Measurements from ENCODE around the gene TRIM63. TPM values are rescaled to one million over a fixed set of nuclear protein-coding genes. Genes with fewer than 3 reads are reported as not detected.
A peak's percentile ranks its signal among the peaks of the same experiment; 100 is the strongest.
"Not testable (repeated sequence)": the region's sequence is repeated elsewhere in the genome, so short reads cannot be mapped to it uniquely, and the experiment has no call there.

Gene TRIM63
- total RNA-seq, 2 donors from 2014 or later = 101 to 219 TPM

DNA sequence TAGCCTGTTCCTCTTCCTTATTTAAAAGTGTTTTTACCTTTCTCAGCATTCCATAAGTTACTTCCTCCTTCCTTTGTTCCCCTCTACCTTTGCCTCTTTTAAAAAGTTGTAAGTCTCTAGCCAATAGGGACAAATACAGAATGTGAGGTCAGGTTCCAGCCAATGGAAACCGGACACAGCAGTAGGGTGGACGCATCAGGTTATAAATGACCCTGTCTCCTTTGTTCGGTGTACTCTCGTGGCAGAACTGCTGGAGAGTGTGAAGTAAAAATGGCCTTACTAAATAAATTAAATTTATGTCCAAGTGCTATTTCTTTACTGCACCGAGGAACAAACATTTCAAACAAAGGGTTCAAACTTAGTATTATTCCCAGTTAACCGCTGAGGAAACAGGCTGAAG lies 26.1 kb upstream of the TRIM63 start:
- ATAC-seq; intact Hi-C loops (cut with DNase I); DNase-seq: not testable (repeated sequence)

DNA sequence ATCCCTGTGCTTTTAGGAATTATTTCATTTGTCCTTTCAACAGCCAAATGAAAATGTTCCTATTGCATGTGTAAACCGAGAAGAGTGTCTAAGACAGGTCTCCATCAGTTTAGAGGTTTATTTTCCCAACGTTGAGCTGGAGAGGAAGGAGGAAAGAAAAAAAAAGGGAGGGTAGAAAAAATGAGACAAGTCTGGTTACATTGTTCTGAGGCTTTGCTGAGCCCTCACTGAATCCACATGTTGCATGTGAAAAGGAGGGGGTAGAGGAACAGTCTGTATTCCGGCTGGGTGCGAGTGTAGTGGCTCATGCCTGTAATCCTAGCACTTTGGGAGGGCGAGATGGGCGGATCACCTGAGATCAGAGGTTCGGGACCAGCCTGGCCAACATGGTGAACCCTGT lies 25.0 kb upstream of the TRIM63 start:
- intact Hi-C loops (cut with DNase I) = no loop called here

DNA sequence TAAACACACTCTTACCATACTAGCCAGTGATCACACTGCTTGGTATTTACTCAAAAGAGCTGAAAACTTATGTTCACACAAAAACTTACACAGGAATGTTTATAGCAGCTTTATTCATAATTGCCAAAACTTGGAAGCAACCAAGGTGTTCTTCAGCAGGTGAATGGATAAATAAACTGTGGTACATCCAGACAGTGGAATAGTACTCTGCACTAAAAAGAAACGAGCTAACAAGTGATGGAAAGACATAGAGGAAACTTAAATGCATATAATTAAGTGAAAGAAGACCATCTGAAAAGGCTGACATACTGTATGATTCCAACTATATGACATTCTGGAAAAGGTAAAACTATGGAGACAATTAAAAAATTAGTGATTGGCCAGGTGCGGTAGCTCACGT lies 23.5 kb upstream of the TRIM63 start:
- ATAC-seq (no peak), DNase-seq (no peak)
- intact Hi-C loops (cut with DNase I) = no loop called here

More for the DNA sequence above, 25.0 kb upstream of the TRIM63 start:
- no peak for ATAC-seq
- no peak for DNase-seq

DNA sequence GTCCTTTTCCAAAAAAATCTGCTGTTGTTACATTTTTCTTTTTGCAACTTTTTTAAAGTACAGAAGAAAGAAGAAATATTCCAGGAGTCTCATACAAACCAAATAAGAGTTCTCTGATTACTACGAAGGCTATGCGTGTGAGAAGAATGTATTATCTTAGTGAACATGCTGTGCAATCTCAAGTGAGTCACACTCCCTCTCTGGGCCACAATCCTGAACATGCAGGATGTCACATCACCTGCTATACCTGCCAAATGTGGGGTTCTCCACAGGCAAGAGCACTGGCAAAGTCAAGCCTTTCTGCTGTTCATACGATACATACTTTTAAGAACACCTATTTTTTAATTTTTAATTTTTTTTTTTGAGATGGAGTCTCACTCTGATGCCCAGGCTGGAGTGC lies 21.7 kb upstream of the TRIM63 start:
- no peak for ATAC-seq
- intact Hi-C loops (cut with DNase I) = no loop called here
- no peak for DNase-seq

DNA sequence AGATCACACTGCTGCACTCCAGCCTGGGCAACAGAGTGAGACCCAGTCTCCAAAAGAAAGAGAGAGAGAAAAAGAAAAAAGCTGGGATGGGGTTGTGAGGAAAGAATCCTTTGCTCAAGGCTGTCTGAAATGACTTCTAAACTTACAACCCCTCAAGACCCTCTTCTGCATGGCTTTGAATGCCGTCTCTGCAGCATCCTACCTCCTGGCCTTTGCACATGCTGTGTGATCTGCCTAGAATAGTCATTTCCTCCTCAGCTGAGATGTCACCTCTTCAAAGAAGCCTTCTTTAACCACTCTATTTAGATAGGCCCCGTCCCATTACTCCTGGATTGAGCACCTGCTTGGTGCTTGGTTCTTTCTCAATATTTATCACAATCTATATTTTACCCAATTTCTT lies 17.4 kb upstream of the TRIM63 start:
- ATAC-seq (no peak), DNase-seq (no peak)
- intact Hi-C loops (cut with DNase I) = no loop called here

DNA sequence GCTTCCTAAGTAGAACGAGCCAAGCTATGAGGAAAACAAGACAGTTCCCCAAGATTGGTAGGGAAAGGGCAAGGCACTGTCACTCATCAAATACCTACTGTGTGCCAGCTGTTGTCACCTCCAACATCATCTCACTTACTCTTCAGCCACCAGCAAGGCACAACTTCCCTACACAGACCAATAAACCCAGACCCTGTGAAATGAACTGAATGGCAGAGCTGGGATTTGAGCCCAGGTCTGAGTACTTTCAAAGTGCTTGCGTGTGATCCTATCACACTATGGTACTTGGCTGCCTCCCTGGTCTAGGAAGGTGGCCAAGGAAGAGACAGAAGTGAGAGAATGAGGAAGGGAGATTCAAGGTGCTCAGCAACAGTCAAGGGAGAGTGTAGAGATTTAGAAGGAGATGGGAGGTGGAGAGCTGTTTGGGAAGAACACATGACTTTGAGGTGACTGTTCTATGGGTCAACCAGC lies 16.7 kb upstream of the TRIM63 start:
- ATAC-seq = peak; percentile 79 to 90
- DNase-seq = peak; percentile 56
- intact Hi-C loops (cut with DNase I) = no loop called here

DNA sequence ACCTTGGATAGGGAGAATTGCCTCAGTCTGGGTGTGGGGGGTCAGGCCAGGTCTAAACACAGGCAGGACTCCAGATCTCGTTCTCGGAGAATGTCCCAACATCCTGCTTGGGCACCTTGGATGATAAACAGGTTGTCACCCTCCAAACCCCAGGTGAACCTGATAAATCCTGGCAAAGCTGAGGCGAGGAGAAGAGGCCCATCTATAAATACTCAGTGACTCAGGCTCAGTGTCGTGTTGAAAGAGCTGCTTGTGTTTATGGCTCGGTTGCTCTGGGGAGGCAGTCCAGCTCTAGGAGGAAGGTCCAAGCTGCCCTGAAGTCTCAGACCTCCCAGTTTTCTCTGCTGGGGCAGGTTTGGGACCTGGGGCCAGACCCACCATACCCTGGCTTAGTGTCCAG lies 15.8 kb upstream of the TRIM63 start:
- DNase-seq (peak; percentile 36), ATAC-seq (peak; percentile 61 to 83)
- intact Hi-C loops (cut with DNase I) = no loop called here

DNA sequence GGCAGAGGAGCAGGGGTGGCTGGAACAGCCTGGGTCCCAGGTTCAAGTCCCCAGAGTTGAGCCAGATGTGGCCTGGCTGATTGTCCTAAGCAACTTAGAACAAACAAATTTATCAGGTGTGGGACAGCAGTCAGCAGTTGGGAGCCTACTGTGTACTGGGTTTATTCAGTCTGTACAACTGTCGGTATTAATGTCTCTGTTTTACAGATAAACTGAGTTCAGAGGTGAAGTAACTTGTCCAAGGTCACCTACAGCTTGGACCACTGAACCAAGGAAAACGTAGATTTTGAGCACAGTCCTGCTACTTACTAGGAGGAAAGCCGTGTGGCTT lies 14.6 kb upstream of the TRIM63 start:
- ATAC-seq (no peak), DNase-seq (no peak)
- intact Hi-C loops (cut with DNase I) = no loop called here

DNA sequence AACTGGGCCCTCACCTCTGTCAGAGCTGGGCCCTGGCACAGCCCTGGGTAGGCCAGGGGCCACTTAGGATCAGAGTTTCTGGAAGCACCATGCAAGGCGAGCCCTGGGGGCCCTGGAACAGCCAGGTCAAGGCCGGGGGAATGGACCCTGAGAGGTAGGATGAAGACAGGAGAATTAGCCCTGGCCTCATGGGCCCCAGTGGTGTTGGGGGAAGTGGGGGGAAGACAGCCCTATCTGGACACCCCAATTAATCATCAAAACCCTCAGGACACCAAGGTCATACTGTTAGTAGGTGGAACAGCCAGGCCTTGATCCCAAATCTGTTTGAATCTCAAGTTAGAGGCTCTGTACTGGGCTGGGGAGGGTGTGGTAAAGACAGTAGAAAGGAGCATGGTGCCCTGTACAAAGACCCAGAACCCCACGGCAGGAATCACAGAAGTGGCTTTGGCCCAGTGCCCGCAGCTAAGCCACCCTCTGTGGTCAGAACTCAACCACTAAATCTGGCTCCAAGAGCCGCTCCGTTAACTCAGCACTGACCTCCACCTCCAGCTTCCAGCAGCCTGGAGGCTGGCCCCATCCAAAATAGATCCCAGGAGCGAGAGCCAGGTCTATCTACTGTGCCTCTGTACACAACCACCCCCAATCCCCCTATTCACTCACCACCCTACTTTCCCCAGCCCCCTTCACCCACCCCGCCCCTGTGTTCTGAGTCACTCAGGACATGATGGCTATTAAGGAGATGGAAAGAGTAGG lies 14.0 kb upstream of the TRIM63 start:
- peak; percentile 60 for DNase-seq
- peak; percentile 53 to 68 for ATAC-seq
- intact Hi-C loops (cut with DNase I) = no loop called here

DNA sequence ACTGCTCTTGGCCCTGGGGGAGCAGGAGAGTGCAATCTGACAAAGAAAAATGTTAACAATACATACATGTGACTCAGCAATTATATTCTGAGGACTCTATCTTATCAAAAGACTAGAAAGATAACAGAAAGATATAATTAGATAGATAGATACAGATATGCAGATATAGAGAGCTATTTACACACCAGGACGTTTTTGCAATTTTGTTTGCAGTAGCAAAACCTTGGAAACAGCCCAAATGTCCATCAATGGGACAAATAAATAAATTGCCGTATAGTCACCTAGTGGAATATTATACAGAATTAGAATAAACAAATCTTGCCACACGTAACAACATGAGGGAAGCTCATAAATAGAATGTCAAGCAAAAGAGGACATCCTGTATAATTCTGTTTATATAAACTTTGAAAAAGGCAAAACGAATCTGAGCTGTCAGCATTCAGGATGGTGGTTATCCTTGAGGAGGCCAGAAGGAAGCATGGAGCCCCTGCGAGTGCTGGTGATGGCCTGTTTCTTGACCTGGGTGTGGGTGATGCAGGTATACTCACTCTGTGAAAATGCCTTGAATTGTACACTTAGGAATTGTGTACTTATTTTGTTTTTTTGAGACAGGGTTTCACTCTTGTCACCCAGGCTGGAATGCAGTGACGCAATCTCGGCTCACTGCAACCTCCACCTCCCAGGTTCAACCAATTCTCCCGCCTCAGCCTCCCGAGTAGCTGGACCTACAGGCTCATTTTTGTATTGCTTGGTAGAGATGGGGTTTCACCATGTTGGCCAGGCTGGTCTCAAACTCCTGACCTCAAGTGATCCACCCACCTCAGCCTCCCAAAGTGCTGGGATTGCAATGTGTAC lies 12.8 kb upstream of the TRIM63 start:
- intact Hi-C loops (cut with DNase I) = no loop called here
- DNase-seq (no peak), ATAC-seq (no peak)

DNA sequence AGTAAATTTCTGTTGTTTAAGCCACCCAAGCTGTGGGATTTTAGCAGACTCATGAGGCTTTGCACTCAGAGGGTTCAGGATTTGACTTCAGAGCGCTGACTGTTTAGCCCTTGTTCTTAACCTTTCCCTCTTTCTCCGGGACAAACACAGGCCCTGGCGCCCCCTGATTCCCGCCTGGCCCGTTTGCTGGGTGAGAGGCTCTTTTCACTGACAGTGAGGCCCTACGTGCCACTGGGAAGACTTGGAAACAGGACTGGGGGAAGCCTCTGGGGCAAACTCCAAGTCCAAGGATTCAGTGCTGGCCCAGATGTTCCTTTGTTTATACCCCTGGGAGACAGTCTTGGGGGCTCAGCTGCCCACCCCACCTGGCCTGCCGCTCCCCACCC lies 11.7 kb upstream of the TRIM63 start:
- DNase-seq = no peak
- intact Hi-C loops (cut with DNase I) = no loop called here
- no peak for ATAC-seq

DNA sequence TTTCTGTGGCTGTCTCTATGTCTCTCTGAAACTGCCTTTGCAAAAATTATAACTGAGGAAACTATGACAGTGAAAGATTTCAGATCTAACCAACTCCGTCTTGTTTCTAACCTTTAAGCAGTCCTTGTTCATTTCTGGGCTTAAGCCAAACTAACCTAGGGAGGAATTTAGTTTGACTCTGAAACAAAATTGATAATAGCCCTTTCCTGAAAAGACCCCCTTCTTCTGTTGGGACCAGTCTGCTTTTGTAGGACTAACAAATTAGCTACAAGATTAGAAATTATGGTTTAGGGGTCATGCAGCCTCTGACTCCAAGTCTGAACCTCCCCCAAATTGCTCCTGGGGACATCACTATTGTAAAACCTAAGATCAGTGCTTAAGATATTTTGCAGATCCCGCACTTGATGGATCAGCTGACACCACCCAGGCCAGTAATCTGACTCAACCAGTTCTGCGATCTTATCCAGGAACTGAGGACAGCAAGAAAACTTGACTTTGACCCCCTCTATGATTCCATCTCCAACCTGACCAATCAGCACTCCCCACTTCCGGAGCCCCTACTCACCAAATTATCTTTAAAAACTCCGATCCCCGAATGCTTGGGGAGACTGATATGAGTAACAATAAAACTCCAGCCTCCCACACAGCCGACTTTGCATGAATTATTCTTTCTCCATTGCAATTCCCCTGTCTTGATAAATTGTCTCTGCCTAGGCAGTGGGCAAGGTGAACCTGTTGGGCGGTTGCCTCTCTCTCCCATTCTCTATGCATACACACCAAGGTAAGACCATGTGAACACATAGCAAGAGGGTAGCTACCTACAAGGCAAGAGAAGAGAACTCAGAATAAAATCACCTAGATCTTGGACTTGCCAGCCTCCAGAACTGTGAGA lies 11.1 kb upstream of the TRIM63 start:
- ATAC-seq = no peak
- DNase-seq = no peak
- intact Hi-C loops (cut with DNase I) = no loop called here

DNA sequence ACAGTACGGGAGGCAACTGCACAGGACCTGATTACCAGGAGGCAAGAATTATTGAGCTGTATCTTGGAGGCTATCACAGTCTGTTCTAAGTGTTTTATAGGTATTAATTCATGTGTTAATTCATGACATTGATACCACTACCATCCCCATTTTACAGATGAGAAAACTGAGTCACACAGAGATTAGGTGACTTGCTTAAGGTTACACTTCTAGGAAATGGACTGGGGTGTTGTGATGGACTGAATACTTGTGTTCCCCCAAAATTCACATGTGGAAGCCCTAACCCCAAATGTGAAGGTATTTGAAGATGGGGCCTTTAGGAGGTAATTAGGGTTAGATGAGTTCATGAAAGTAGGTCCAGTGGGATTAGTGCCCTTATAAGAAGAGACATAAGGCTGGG lies 10.1 kb upstream of the TRIM63 start:
- intact Hi-C loops (cut with DNase I) = no loop called here
- ATAC-seq = no peak
- DNase-seq = no peak

DNA sequence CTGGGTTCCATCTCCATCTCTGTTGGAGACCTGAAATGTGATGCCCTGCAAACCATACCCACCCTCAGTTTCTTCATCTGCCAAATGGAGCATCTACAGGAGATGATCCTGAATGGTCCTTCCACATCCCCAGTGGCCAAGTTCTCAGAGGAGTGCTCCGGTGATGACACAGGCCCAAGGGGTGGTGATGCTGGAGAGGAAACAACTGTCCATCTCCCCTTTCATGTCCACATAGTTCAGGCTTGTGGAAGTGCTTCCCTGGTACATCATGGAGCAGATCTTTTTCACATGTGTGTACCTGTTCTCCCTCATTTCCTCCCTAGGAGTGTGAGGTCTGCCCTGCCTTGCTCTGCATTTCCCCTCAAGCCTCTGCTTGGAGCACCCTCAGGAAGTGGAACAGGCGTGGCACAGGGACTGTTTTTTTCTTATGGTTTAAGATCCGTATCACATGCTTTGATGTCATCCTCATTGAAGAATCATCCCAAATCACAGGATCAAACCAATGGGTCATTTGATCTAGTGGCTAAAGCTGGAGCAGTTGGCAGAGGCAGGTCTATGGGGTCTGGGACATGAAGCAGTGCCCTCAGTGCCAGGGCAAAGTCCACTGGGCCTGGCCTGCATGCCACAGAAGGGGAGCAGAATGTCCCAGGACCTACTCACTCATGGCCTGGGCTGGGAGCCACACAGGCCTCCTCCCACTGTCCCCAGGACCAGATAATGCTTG lies 8.2 kb upstream of the TRIM63 start:
- ATAC-seq (peak in 1 of 2 donors; percentile 70), DNase-seq (no peak)
- intact Hi-C loops (cut with DNase I) = no loop called here

DNA sequence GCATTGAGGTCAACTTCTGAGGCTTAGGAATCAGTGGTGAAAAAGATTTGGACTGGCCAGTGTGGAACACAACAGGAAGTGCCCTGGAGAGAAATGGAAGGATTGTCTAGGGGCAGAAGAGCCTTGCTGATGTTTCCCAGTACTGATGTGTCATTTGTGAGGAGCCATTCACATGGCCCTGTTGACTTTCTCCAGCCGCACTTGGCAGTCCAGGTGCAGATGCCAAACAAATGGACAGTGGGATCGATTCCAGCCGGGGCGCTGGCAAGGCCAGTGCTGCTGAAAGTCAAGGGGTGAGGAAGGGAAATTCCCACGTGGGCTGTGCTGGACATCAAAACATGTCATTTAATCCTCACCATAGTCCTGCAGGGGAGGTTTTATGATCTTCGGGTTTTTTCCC lies 4.9 kb upstream of the TRIM63 start:
- intact Hi-C loops (cut with DNase I) = no loop called here
- ATAC-seq = peak; percentile 42
- DNase-seq = peak; percentile 47

DNA sequence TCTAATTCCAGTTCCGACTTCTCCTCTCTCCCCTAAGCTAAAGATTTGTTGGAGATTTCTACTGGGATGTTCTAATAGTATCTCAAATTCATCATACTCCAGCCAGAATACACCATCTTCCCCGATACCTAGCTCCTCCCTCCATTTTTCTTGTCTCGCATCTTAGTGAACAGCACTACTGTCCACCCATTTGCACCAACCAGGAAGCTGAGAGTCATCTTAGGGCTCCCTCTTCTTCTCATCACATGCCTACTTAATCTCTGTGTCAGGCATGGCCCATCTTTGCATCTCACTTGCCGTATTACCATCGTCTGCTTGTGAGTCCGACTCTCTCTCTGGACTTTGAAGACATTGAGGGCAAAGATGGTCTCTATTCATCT lies 3.5 kb upstream of the TRIM63 start:
- ATAC-seq (no peak), DNase-seq (no peak)
- intact Hi-C loops (cut with DNase I) = no loop called here

DNA sequence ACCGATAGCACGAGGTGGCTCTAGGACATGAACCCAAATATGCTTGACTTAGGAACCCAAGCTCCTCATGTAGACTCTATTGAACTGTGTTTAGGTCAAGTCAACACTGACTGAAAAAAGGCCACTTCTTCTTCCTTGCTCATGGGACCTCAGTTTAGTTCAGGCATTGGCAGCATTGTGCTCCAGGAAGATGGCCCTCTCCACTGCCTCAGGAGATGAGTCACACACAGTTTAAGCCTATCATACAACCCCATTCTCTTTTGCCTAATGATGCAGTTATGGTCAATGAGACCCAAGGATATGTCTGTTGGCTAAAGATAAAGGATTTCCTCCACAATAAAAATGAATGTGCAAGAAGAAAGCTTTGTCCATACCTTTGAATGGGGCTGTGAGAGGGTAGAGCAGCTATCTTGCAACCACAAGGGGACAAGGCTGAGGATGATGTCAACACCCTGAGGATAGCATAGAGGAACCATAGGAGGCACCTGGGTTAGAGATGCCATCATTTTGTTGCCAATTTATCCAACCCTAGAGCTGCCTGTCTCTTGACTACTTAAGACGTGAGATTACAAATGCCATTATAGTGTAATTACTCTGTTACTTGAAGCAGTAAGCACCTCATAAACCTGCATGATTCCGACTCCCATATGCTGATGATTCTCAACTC lies 3.0 kb upstream of the TRIM63 start:
- no peak for DNase-seq
- intact Hi-C loops (cut with DNase I) = no loop called here
- ATAC-seq = no peak

DNA sequence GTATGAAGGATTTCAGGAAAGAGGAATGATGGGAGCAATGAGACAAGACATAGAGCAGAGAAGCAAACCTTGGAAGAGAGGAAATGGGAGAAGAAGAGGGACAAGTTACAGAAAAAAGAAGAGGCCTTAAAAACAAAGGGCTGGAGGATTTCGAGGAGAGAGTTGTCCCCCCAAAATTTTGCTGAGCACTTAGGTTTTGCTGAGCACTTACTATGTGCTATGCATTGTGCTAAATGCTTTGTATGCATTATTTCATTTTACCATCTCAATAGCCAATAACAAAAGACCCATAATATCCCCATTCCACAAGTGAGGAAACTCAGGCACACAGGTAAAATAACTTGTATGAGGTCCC lies 2.5 kb upstream of the TRIM63 start:
- intact Hi-C loops (cut with DNase I) = no loop called here
- no peak for DNase-seq
- no peak for ATAC-seq

DNA sequence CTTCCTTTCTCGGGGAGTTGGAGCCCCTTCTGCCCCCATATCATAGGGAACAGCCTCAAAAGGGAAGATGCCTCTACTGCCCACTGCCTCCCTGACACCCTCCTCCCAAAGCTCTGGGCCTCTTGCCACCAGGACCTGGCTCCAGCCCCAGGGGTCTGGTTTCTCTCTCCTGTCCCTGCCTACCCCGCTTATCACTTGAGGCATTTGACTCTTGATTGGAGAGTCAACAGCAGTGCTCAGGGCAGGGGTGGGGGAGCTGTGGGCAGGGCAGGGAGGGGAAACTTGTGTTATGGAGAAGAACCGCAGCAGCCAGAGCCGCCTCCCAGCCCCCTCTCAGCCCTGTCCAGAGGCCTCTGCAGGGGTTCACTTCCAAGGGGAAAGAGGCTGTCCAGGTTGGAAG lies 573 bp downstream of the TRIM63 start:
- intact Hi-C loops (cut with DNase I) = loop anchor here in 1 of 2 donors (2.0 kb wide), 1 partner anchor 28 kb away; no protein-coding TSS in a partner anchor
- DNase-seq (peak; percentile 67), ATAC-seq (peak; percentile 90 to 95)

Measured in left cardiac atrium (tissue), 4 donors.